ENCODE results near the gene RUVBL1. TPM values are rescaled to one million over a fixed set of nuclear protein-coding genes. Genes with fewer than 3 reads are reported as not detected.

The RUVBL1 gene
- total and polyA plus RNA-seq, 7 donors: 12.0 to 40.6 (median 17.1) TPM

GRCh38 chr3:128144512-128145187 is 21.0 kb upstream of the RUVBL1 start:
- intact Hi-C loops (cut with DNase I): no loop called here
- Histone ChIP-seq H3K27me3 (no peaks in the 10 kb centered on the region), H3K4me1 (no peaks in the 10 kb centered on the region), H3K36me3 (no peaks in the 10 kb centered on the region), H3K4me3 (no peak overlapping the region), H3K27ac (no peak overlapping the region), H3K9me3 (no peaks in the 10 kb centered on the region)
- TF ChIP-seq POLR2AphosphoS5 (IDR thresholded peaks at IDR 0.05) (no peak), EP300 (IDR thresholded peaks at IDR 0.05) (no peak), POLR2A (IDR thresholded peaks at IDR 0.05) (no peak), CTCF (IDR thresholded peaks at IDR 0.05) (no peak)
- DNase-seq: no peak
- WGBS, 2 donors: 80 to 81% methylated on average over 5 of the region's 5 CpGs

- TF ChIP-seq CTCF (IDR thresholded peaks at IDR 0.05): no peak
- no peak for TF ChIP-seq POLR2A (IDR thresholded peaks at IDR 0.05)
- no peak for TF ChIP-seq POLR2AphosphoS5 (IDR thresholded peaks at IDR 0.05)
- TF ChIP-seq EP300 (IDR thresholded peaks at IDR 0.05): no peak
- peaks cover 0 to 4% (median 0%) of the 10 kb centered on the region in 3 donors for H3K27me3 ChIP-seq
- intact Hi-C loops (cut with DNase I): no loop called here
- H3K9me3 ChIP-seq: no peaks in the 10 kb centered on the region
- H3K4me1 ChIP-seq: no peaks in the 10 kb centered on the region
- no peak for DNase-seq
- no peak overlapping the region for H3K27ac ChIP-seq
- H3K4me3 ChIP-seq: no peak overlapping the region
- WGBS, 2 donors: 89 to 90% methylated on average over 4 of the region's 4 CpGs
- no peaks in the 10 kb centered on the region for H3K36me3 ChIP-seq
These were observed 19.9 kb upstream of the RUVBL1 start for GRCh38 chr3:128143496-128143895.

- no peaks in the 10 kb centered on the region for H3K4me1 ChIP-seq
- intact Hi-C loops (cut with DNase I): no loop called here
- 76 to 77% methylated on average over 3 of the region's 3 CpGs for WGBS, 2 donors
- H3K36me3 ChIP-seq: no peaks in the 10 kb centered on the region
- no peak overlapping the region for H3K27ac ChIP-seq
- TF ChIP-seq CTCF (IDR thresholded peaks at IDR 0.05): peak in 2 of 4 experiments; percentile 17 to 22
- no peak for TF ChIP-seq POLR2AphosphoS5 (IDR thresholded peaks at IDR 0.05)
- no peak overlapping the region for H3K4me3 ChIP-seq
- H3K27me3 ChIP-seq: no peaks in the 10 kb centered on the region
- no peak for DNase-seq
- no peaks in the 10 kb centered on the region for H3K9me3 ChIP-seq
These were observed 9.8 kb upstream of the RUVBL1 start for GRCh38 chr3:128133273-128133883.

GRCh38 chr3:128131897-128132646 is 8.5 kb upstream of the RUVBL1 start:
- H3K27me3 ChIP-seq: no peaks in the 10 kb centered on the region
- intact Hi-C loops (cut with DNase I): no loop called here
- DNase-seq: no peak
- H3K36me3 ChIP-seq: no peaks in the 10 kb centered on the region
- no peak overlapping the region for H3K4me3 ChIP-seq
- H3K4me1 ChIP-seq: no peaks in the 10 kb centered on the region
- TF ChIP-seq EP300 (IDR thresholded peaks at IDR 0.05) (no peak), POLR2A (IDR thresholded peaks at IDR 0.05) (no peak), CTCF (IDR thresholded peaks at IDR 0.05) (no peak), POLR2AphosphoS5 (IDR thresholded peaks at IDR 0.05) (no peak)
- whole genome bisulfite sequencing, 2 donors: 88 to 93% methylated on average over 7 of the region's 7 CpGs
- no peak overlapping the region for H3K27ac ChIP-seq
- no peaks in the 10 kb centered on the region for H3K9me3 ChIP-seq

Data from sigmoid colon (tissue), 7 donors.